NAMALWA (cell line): Measurements from ENCODE around the gene KRTAP10-11.
"Not testable (repeated sequence)": the region's sequence is repeated elsewhere in the genome, so short reads cannot be mapped to it uniquely, and the experiment has no call there.

Experiments
- DNase-seq: peaks from one replicate; pipeline ENCODE4 v3.0.0-alpha.2; 2015; ENCODE audit warnings: low spot score

KRTAP10-11 gene

GRCh38 chr21:44646366-44647221 is at the start of gene KRTAP10-11:
KRTAP10-11 (plus strand) TSS chr21:44646414; CDS start chr21:44646459, 45 bp downstream.
- not testable (repeated sequence) for DNase-seq

- no peak for DNase-seq
These were observed 48.2 kb upstream of the KRTAP10-11 start for GRCh38 chr21:44598061-44598460.

GRCh38 chr21:44599264-44600029 is 46.8 kb upstream of the KRTAP10-11 start:
- no peak for DNase-seq

GRCh38 chr21:44600118-44600978 is 45.9 kb upstream of the KRTAP10-11 start, which contains the start of gene KRTAP10-7:
KRTAP10-7 (plus strand) TSS chr21:44600597; CDS start chr21:44600622, 25 bp downstream.
- not testable (repeated sequence) for DNase-seq

- DNase-seq: peak; percentile 9
These were observed 45.1 kb upstream of the KRTAP10-11 start for GRCh38 chr21:44601091-44601490.

- no peak for DNase-seq
These were observed 44.4 kb upstream of the KRTAP10-11 start for GRCh38 chr21:44601596-44602462.

GRCh38 chr21:44602463-44602850 is 43.8 kb upstream of the KRTAP10-11 start:
- no peak for DNase-seq

- no peak for DNase-seq
These were observed 42.9 kb upstream of the KRTAP10-11 start for GRCh38 chr21:44603109-44603875.

GRCh38 chr21:44603911-44604310 is 42.3 kb upstream of the KRTAP10-11 start:
- DNase-seq: no peak

GRCh38 chr21:44606495-44606894 is 39.7 kb upstream of the KRTAP10-11 start:
- DNase-seq: no peak

- no peak for DNase-seq
These were observed 37.0 kb upstream of the KRTAP10-11 start for GRCh38 chr21:44609193-44609592.

GRCh38 chr21:44610157-44610843 is 35.9 kb upstream of the KRTAP10-11 start:
- not testable (repeated sequence) for DNase-seq

- no peak for DNase-seq
These were observed 34.7 kb upstream of the KRTAP10-11 start for GRCh38 chr21:44611551-44611950.

- DNase-seq: no peak
These were observed 34.2 kb upstream of the KRTAP10-11 start, which contains the start of gene KRTAP10-8 for GRCh38 chr21:44612029-44612486. KRTAP10-8 (plus strand) TSS chr21:44612079; CDS start chr21:44612101, 22 bp downstream.

- no peak for DNase-seq
These were observed 33.5 kb upstream of the KRTAP10-11 start for GRCh38 chr21:44612669-44613229.

- no peak for DNase-seq
These were observed 32.6 kb upstream of the KRTAP10-11 start for GRCh38 chr21:44613386-44614155.

GRCh38 chr21:44614161-44614631 is 32.0 kb upstream of the KRTAP10-11 start:
- DNase-seq: no peak

- no peak for DNase-seq
These were observed 31.2 kb upstream of the KRTAP10-11 start for GRCh38 chr21:44614961-44615391.
